ENCODE measurements around the gene GALNT2. TPM values are rescaled to one million over a fixed set of nuclear protein-coding genes. Genes with fewer than 3 reads are reported as not detected.
A peak's percentile ranks its signal among the peaks of the same experiment; 100 is the strongest.

Gene GALNT2
- total and polyA plus RNA-seq, 9 donors = 30.3 to 89.2 (median 79.2) TPM

- H3K4me1 ChIP-seq (ENCODE audit: control insufficient read depth, insufficient read depth, low read length) = peaks cover 25% of the 10 kb centered on the region
- DNase-seq = no peak
Measured at GRCh38 chr1:230120289-230120920, 53.4 kb downstream of the GALNT2 start.

DNA sequence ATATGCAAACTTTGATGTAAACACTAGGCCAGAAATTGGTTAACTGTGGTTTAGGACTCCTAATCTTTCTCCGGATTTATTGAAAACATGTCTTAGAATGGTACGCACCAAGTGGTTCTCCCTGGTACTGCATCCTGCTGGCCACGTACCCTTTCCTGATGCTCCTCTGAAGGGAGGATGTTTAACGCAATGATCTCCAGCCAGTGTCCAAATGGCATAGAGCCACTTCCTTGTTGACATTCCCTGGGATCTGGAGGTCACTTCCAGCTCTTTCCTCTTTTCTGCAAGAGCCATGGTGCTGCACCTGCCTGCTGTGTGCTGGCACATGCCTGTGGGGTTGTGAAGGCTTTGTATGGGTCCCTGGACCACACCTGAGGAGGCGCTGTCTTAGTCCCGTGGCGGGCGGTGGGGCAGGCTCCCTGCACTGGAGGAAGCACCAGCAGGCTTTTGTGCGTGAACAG lies 53.9 kb downstream of the GALNT2 start:
- H3K9me3 ChIP-seq (replicated peaks; ENCODE audit: control insufficient read depth, low read depth, low read length) = no peaks in the 10 kb centered on the region
- no peak overlapping the region for H3K4me3 ChIP-seq (ENCODE audit: low read length)
- H3K27ac ChIP-seq (ENCODE audit: low read length) = no peak overlapping the region
- WGBS (ENCODE audit: insufficient coverage) = 80% methylated on average over 7 of the region's 9 CpGs
- peaks cover 12% of the 10 kb centered on the region for H3K36me3 ChIP-seq (ENCODE audit: control insufficient read depth, insufficient read depth, low read length)
- no peak for DNase-seq
- no peaks in the 10 kb centered on the region for H3K27me3 ChIP-seq (ENCODE audit: control insufficient read depth, insufficient read depth, low read length)
- peaks cover 30% of the 10 kb centered on the region for H3K4me1 ChIP-seq (ENCODE audit: control insufficient read depth, insufficient read depth, low read length)

More at GRCh38 chr1:230120289-230120920, 53.4 kb downstream of the GALNT2 start:
- 84% methylated on average over 9 of the region's 14 CpGs for WGBS (ENCODE audit: insufficient coverage)
- H3K36me3 ChIP-seq (ENCODE audit: control insufficient read depth, insufficient read depth, low read length) = peaks cover 12% of the 10 kb centered on the region
- no peaks in the 10 kb centered on the region for H3K27me3 ChIP-seq (ENCODE audit: control insufficient read depth, insufficient read depth, low read length)
- H3K27ac ChIP-seq (ENCODE audit: low read length) = no peak overlapping the region
- no peak overlapping the region for H3K4me3 ChIP-seq (ENCODE audit: low read length)
- H3K9me3 ChIP-seq (replicated peaks; ENCODE audit: control insufficient read depth, low read depth, low read length) = no peaks in the 10 kb centered on the region

- no peak for DNase-seq
- WGBS (ENCODE audit: insufficient coverage) = 100% methylated on average over 1 of the region's 4 CpGs
- H3K4me1 ChIP-seq (ENCODE audit: control insufficient read depth, insufficient read depth, low read length) = peaks cover 35% of the 10 kb centered on the region
- H3K9me3 ChIP-seq (replicated peaks; ENCODE audit: control insufficient read depth, low read depth, low read length) = no peaks in the 10 kb centered on the region
- H3K27ac ChIP-seq (ENCODE audit: low read length) = no peak overlapping the region
- H3K36me3 ChIP-seq (ENCODE audit: control insufficient read depth, insufficient read depth, low read length) = peaks cover 9% of the 10 kb centered on the region
- H3K27me3 ChIP-seq (ENCODE audit: control insufficient read depth, insufficient read depth, low read length) = no peaks in the 10 kb centered on the region
- H3K4me3 ChIP-seq (ENCODE audit: low read length) = no peak overlapping the region
Measured at GRCh38 chr1:230121950-230122349, 54.9 kb downstream of the GALNT2 start.

GRCh38 chr1:230122366-230123279 lies 55.6 kb downstream of the GALNT2 start:
- WGBS (ENCODE audit: insufficient coverage) = 85% methylated on average over 9 of the region's 16 CpGs
- H3K4me3 ChIP-seq (ENCODE audit: low read length) = no peak overlapping the region
- H3K9me3 ChIP-seq (replicated peaks; ENCODE audit: control insufficient read depth, low read depth, low read length) = no peaks in the 10 kb centered on the region
- H3K27me3 ChIP-seq (ENCODE audit: control insufficient read depth, insufficient read depth, low read length) = no peaks in the 10 kb centered on the region
- peaks cover 9% of the 10 kb centered on the region for H3K36me3 ChIP-seq (ENCODE audit: control insufficient read depth, insufficient read depth, low read length)
- peaks cover 36% of the 10 kb centered on the region for H3K4me1 ChIP-seq (ENCODE audit: control insufficient read depth, insufficient read depth, low read length)
- DNase-seq = peak; percentile 37
- no peak overlapping the region for H3K27ac ChIP-seq (ENCODE audit: low read length)

DNA sequence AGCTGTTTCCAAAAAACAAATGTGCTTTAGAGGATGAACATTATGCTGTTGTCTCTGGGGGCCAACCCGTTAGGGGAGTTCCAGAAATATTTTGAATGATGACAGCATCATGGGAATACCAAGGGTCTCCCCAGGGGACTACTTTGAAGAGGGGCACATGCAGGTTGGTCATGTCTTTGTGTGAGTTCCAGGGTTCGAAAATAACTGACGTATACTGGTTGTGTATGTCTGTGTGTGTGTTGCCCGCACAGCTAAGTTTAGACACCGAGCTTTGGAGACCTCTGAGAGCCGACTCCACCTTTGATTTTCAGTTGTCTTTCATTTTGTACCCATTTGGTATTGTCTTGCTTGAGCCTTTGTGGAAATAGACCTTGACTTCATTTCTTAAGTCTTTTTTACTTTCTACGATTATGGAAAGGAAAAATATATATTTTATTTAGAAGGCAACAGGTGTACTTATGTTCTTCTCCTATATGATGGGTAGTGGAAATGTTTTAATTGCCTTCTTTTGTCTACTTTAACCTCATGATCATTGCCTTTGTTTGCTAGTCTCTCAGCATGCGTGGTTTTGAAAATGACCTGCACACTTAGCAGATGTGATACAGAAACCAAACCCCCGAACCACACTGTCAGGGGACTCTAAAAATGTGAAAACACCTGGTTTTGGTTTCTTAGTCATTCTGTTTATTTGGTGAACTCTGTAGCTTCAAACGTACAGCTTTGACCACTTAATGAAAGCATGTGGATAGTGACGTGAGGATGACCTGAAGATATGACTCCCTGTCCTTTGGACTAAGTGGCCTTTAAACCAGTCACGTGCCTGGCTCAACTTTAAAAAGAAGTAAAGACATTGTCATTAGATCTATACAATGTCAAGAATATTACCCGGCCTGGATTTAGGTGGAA lies 56.5 kb downstream of the GALNT2 start:
- Histone ChIP-seq H3K36me3 (ENCODE audit: control insufficient read depth, insufficient read depth, low read length) (peaks cover 9% of the 10 kb centered on the region), H3K9me3 (replicated peaks; ENCODE audit: control insufficient read depth, low read depth, low read length) (no peaks in the 10 kb centered on the region), H3K27ac (ENCODE audit: low read length) (no peak overlapping the region), H3K4me3 (ENCODE audit: low read length) (no peak overlapping the region), H3K27me3 (ENCODE audit: control insufficient read depth, insufficient read depth, low read length) (no peaks in the 10 kb centered on the region), H3K4me1 (ENCODE audit: control insufficient read depth, insufficient read depth, low read length) (peaks cover 38% of the 10 kb centered on the region)
- DNase-seq = no peak
- WGBS (ENCODE audit: insufficient coverage) = 53% methylated on average over 4 of the region's 13 CpGs

DNA sequence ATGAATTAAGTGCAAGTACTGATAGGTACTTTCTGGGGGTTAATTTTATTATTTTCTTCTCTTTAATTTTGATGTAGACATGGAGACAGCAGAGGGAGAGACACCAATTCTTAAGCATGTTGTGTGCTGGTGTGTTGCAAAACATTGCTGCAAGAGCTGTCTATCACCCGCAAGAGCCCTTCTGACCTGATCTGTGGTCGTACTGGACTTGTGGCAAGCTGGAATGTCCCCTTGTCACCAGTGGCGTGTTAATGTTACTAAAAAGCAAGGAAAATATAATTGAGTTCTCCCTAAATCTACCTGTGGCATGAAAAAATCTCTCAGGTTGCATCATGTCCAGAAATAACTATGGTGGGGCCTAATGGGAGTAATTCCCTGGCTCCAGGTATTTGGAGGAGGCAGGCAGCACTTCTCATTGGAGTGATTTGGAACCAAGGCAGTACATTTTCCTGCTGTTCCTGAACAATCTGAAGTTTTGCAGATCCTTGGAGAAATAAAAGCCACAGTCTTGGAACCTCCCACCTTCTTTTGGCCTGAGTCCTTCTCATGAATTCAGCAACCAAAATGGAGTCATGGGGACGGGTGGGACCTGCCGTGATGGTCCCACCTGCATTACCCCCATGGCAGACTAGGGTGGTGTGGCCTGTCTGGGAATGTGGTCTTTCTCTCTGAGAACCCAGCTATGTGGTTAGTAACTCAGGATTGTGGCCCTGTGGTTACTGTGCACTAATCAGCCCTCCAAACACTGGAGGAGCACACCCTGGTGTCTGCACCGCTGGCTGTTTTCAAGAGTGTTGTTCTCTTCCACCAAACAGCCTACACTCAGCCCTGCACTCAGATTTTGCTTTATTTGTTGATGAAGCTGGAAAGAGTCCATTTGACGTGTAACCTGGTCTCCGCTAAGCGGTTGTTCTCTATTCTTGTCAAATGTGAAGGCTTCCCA lies 57.4 kb downstream of the GALNT2 start:
- Histone ChIP-seq H3K9me3 (replicated peaks; ENCODE audit: control insufficient read depth, low read depth, low read length) (no peaks in the 10 kb centered on the region), H3K27ac (ENCODE audit: low read length) (peak overlapping the region; percentile 13), H3K27me3 (ENCODE audit: control insufficient read depth, insufficient read depth, low read length) (no peaks in the 10 kb centered on the region), H3K4me1 (ENCODE audit: control insufficient read depth, insufficient read depth, low read length) (peaks cover 38% of the 10 kb centered on the region), H3K4me3 (ENCODE audit: low read length) (no peak overlapping the region), H3K36me3 (ENCODE audit: control insufficient read depth, insufficient read depth, low read length) (peaks cover 9% of the 10 kb centered on the region)
- WGBS (ENCODE audit: insufficient coverage) = 50% methylated on average over 1 of the region's 9 CpGs
- DNase-seq = no peak

DNA sequence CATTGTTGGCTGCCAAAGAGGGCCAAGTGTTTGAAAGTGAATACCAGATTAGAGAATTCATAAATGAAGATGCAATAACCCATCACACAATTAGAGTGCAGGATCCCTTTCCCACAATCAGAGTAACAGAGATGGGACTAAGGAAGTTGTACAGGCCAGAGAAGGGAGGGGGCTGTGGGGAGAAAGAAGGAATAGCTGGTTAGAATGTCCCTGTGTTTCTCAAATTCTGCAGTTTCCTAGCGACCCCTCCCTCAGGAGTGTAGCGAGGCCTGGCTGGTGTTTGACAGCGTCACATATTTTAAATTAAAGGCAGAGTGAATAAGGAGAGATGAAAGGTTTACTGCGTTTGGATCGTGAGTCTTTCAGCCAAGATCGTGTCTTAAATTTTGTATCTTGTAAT lies 58.1 kb downstream of the GALNT2 start:
- WGBS (ENCODE audit: insufficient coverage) = 63% methylated on average over 5 of the region's 6 CpGs
- H3K9me3 ChIP-seq (replicated peaks; ENCODE audit: control insufficient read depth, low read depth, low read length) = no peaks in the 10 kb centered on the region
- no peak overlapping the region for H3K27ac ChIP-seq (ENCODE audit: low read length)
- H3K4me3 ChIP-seq (ENCODE audit: low read length) = no peak overlapping the region
- H3K36me3 ChIP-seq (ENCODE audit: control insufficient read depth, insufficient read depth, low read length) = peaks cover 8% of the 10 kb centered on the region
- H3K27me3 ChIP-seq (ENCODE audit: control insufficient read depth, insufficient read depth, low read length) = no peaks in the 10 kb centered on the region
- peaks cover 38% of the 10 kb centered on the region for H3K4me1 ChIP-seq (ENCODE audit: control insufficient read depth, insufficient read depth, low read length)
- DNase-seq = peak; percentile 43

GRCh38 chr1:230125640-230126528 lies 58.8 kb downstream of the GALNT2 start:
- Histone ChIP-seq H3K4me3 (ENCODE audit: low read length) (no peak overlapping the region), H3K4me1 (ENCODE audit: control insufficient read depth, insufficient read depth, low read length) (peaks cover 43% of the 10 kb centered on the region), H3K36me3 (ENCODE audit: control insufficient read depth, insufficient read depth, low read length) (peaks cover 3% of the 10 kb centered on the region), H3K9me3 (replicated peaks; ENCODE audit: control insufficient read depth, low read depth, low read length) (no peaks in the 10 kb centered on the region), H3K27ac (ENCODE audit: low read length) (no peak overlapping the region), H3K27me3 (ENCODE audit: control insufficient read depth, insufficient read depth, low read length) (no peaks in the 10 kb centered on the region)
- DNase-seq = no peak
- WGBS (ENCODE audit: insufficient coverage) = 83% methylated on average over 6 of the region's 10 CpGs

All from muscle of leg (tissue), 11 donors.